ENCODE results near the gene SGSM2. TPM values are rescaled to one million over a fixed set of nuclear protein-coding genes. Genes with fewer than 3 reads are reported as not detected.

The SGSM2 gene
- total RNA-seq, 2 experiments from 2014 or later = 21.4 to 28.0 TPM

- Mint-ChIP-seq H3K36me3 (ENCODE audit: low read depth) (peaks cover 8% of the 10 kb centered on the region), H3K4me1 (peaks cover 30% of the 10 kb centered on the region), H3K27me3 (no peaks in the 10 kb centered on the region), H3K9me3 (ENCODE audit: low read depth) (no peaks in the 10 kb centered on the region), H3K4me3 (no peak overlapping the region), H3K27ac (no peak overlapping the region)
- ChIA-PET POLR2A (interaction anchor here (1.3 kb wide), 1 partner anchor 30 kb away, joined by 3 read pairs; no protein-coding TSS in a partner anchor), CTCF (interaction anchor here (0.7 kb wide), 1 partner anchor 30 kb away, joined by 3 read pairs; no protein-coding TSS in a partner anchor)
- no peak for DNase-seq
- intact Hi-C loops (cut with DNase I, micrococcal nuclease) = no loop called here
- ATAC-seq = no peak
These were observed 49.2 kb downstream of the SGSM2 start for GRCh38 chr17:2386400-2387085.

- Mint-ChIP-seq H3K4me1 (peaks cover 38% of the 10 kb centered on the region), H3K36me3 (ENCODE audit: low read depth) (peaks cover 13% of the 10 kb centered on the region), H3K27ac (no peak overlapping the region), H3K4me3 (no peak overlapping the region), H3K9me3 (ENCODE audit: low read depth) (no peaks in the 10 kb centered on the region), H3K27me3 (no peaks in the 10 kb centered on the region)
- ATAC-seq (no peak), DNase-seq (no peak)
- intact Hi-C loops (cut with DNase I, micrococcal nuclease) = no loop called here
- ChIA-PET CTCF (interaction anchor here (0.7 kb wide), 1 partner anchor 29 kb away, joined by 3 read pairs; no protein-coding TSS in a partner anchor), POLR2A (interaction anchor here (0.6 to 1.3 kb wide), 2 partner anchors 29 to 110 kb away, joined by 3 to 5 read pairs; no protein-coding TSS in a partner anchor)
These were observed 50.1 kb downstream of the SGSM2 start for GRCh38 chr17:2387086-2388019.

- DNase-seq = no peak
- Mint-ChIP-seq H3K27ac (no peak overlapping the region), H3K4me1 (peaks cover 36% of the 10 kb centered on the region), H3K27me3 (no peaks in the 10 kb centered on the region), H3K9me3 (ENCODE audit: low read depth) (no peaks in the 10 kb centered on the region), H3K36me3 (ENCODE audit: low read depth) (peaks cover 13% of the 10 kb centered on the region), H3K4me3 (no peak overlapping the region)
- no peak for ATAC-seq
- ChIA-PET POLR2A (interaction anchor here (0.5 to 1.3 kb wide), 2 partner anchors 28 to 943 kb away, joined by 3 read pairs; no protein-coding TSS in a partner anchor), CTCF (interaction anchor here (0.6 kb wide), 1 partner anchor 19 kb away, joined by 3 read pairs; no protein-coding TSS in a partner anchor)
- intact Hi-C loops (cut with DNase I, micrococcal nuclease) = no loop called here
These were observed 50.9 kb downstream of the SGSM2 start for GRCh38 chr17:2388020-2388682.

GRCh38 chr17:2388683-2389055 is 51.4 kb downstream of the SGSM2 start:
- Mint-ChIP-seq H3K4me1 (peaks cover 36% of the 10 kb centered on the region), H3K36me3 (ENCODE audit: low read depth) (peaks cover 13% of the 10 kb centered on the region), H3K27me3 (no peaks in the 10 kb centered on the region), H3K27ac (peak overlapping the region; percentile 16), H3K4me3 (no peak overlapping the region), H3K9me3 (ENCODE audit: low read depth) (no peaks in the 10 kb centered on the region)
- intact Hi-C loops (cut with DNase I, micrococcal nuclease) = no loop called here
- no peak for ATAC-seq
- ChIA-PET POLR2A (interaction anchor here (0.5 kb wide), 1 partner anchor 944 kb away, joined by 3 read pairs; no protein-coding TSS in a partner anchor), CTCF (interaction anchor here (0.6 kb wide), 1 partner anchor 18 kb away, joined by 3 read pairs; no protein-coding TSS in a partner anchor)
- DNase-seq = no peak

- ChIA-PET POLR2A (interaction anchor here (0.8 kb wide), 1 partner anchor 9 kb away, joined by 3 read pairs; no protein-coding TSS in a partner anchor), CTCF (interaction anchor here (0.7 to 4.6 kb wide), 4 partner anchors 8 to 28 kb away, joined by 3 to 52 read pairs (median 20); no protein-coding TSS in a partner anchor)
- Mint-ChIP-seq H3K4me1 (peaks cover 40% of the 10 kb centered on the region), H3K9me3 (ENCODE audit: low read depth) (no peaks in the 10 kb centered on the region), H3K27ac (peak overlapping the region; percentile 94), H3K4me3 (peak overlapping the region; percentile 21), H3K27me3 (no peaks in the 10 kb centered on the region), H3K36me3 (ENCODE audit: low read depth) (peaks cover 18% of the 10 kb centered on the region)
- intact Hi-C loops (cut with DNase I, micrococcal nuclease) = loop anchor here (5.0 to 10.0 kb wide), 2 partner anchors 348 to 1574 kb away; partner anchors contain the start of genes ATP2A3 (in 1 of the 2) and OVCA2 (in 1 of the 2)
- no peak for DNase-seq
- ATAC-seq = no peak
These were observed 53.0 kb downstream of the SGSM2 start for GRCh38 chr17:2390199-2390836.

- no peak for DNase-seq
- Mint-ChIP-seq H3K4me1 (peaks cover 46% of the 10 kb centered on the region), H3K4me3 (peak overlapping the region; percentile 78), H3K27me3 (no peaks in the 10 kb centered on the region), H3K36me3 (ENCODE audit: low read depth) (peaks cover 18% of the 10 kb centered on the region), H3K27ac (peak overlapping the region; percentile 94), H3K9me3 (ENCODE audit: low read depth) (no peaks in the 10 kb centered on the region)
- ChIA-PET POLR2A (interaction anchor here (0.7 to 2.9 kb wide), 6 partner anchors 8 to 55 kb away, joined by 3 to 36 read pairs (median 8); partner anchors contain the start of genes MNT, SGSM2 and TSR1), CTCF (interaction anchor here (1.2 to 4.6 kb wide), 5 partner anchors 9 to 27 kb away, joined by 4 to 52 read pairs (median 9); partner anchors contain the start of gene MNT)
- ATAC-seq = no peak
- intact Hi-C loops (cut with DNase I, micrococcal nuclease) = loop anchor here (1.0 to 10.0 kb wide), 9 partner anchors 10 to 1573 kb away; partner anchors contain the start of genes MNT (in 2 of the 2), ATP2A3 (in 1 of the 2), HIC1 (in 1 of the 2) and METTL16 (in 1 of the 2)
These were observed 54.4 kb downstream of the SGSM2 start for GRCh38 chr17:2391597-2392251.

- Mint-ChIP-seq H3K4me3 (peak overlapping the region; percentile 80), H3K27ac (peak overlapping the region; percentile 94), H3K4me1 (peaks cover 52% of the 10 kb centered on the region), H3K36me3 (ENCODE audit: low read depth) (peaks cover 18% of the 10 kb centered on the region), H3K9me3 (ENCODE audit: low read depth) (no peaks in the 10 kb centered on the region), H3K27me3 (no peaks in the 10 kb centered on the region)
- ChIA-PET CTCF (interaction anchor here (0.7 to 4.6 kb wide), 6 partner anchors 9 to 27 kb away, joined by 3 to 52 read pairs (median 6); partner anchors contain the start of gene MNT), POLR2A (interaction anchor here (0.6 to 2.9 kb wide), 13 partner anchors 9 to 558 kb away, joined by 3 to 36 read pairs (median 4); partner anchors contain the start of genes MNT, PAFAH1B1, SGSM2 and SMG6)
- intact Hi-C loops (cut with DNase I, micrococcal nuclease) = loop anchor here (1.0 to 10.0 kb wide), 13 partner anchors 9 to 1572 kb away; partner anchors contain the start of genes MNT (in 2 of the 2), ATP2A3 (in 1 of the 2), CLUH (in 1 of the 2) and HIC1 (in 1 of the 2)
- ATAC-seq (peak; percentile 72), DNase-seq (peak; percentile 99)
These were observed 55.2 kb downstream of the SGSM2 start for GRCh38 chr17:2392252-2393173.

GRCh38 chr17:2393174-2393953 is 56.1 kb downstream of the SGSM2 start:
- intact Hi-C loops (cut with DNase I, micrococcal nuclease) = loop anchor here (1.0 to 10.0 kb wide), 8 partner anchors 199 to 1571 kb away; partner anchors contain the start of genes ATP2A3 (in 1 of the 2), CLUH (in 1 of the 2), HIC1 (in 1 of the 2) and OVCA2 (in 1 of the 2)
- H3K9me3 Mint-ChIP-seq (ENCODE audit: low read depth) = no peaks in the 10 kb centered on the region
- ChIA-PET POLR2A (interaction anchor here (0.6 to 2.9 kb wide), 10 partner anchors 9 to 559 kb away, joined by 3 to 36 read pairs (median 4); partner anchors contain the start of genes MNT, PAFAH1B1, SGSM2 and SMG6), CTCF (interaction anchor here (0.7 to 4.6 kb wide), 4 partner anchors 8 to 23 kb away, joined by 3 to 52 read pairs (median 22); partner anchors contain the start of gene MNT)
- peak overlapping the region; percentile 80 for H3K4me3 Mint-ChIP-seq
- H3K27ac Mint-ChIP-seq = peak overlapping the region; percentile 94
- DNase-seq (peak; percentile 96), ATAC-seq (peak; percentile 62)
- peaks cover 59% of the 10 kb centered on the region for H3K4me1 Mint-ChIP-seq
- H3K27me3 Mint-ChIP-seq = no peaks in the 10 kb centered on the region
- H3K36me3 Mint-ChIP-seq (ENCODE audit: low read depth) = peaks cover 12% of the 10 kb centered on the region
